Endothelial cell (in vitro differentiated cells): Measurements from ENCODE around the gene ATP9A. TPM values are rescaled to one million over a fixed set of nuclear protein-coding genes. Genes with fewer than 3 reads are reported as not detected.

Source experiments
- DNase-seq: peaks from one replicate; pipeline ENCODE4 v3.0.0; 2021; ENCODE audit warnings: low spot score
- H3K27ac Mint-ChIP-seq: one replicate; pipeline ENCODE4 v1.8.0; 2021; ENCODE audit warnings: mixed read lengths, inconsistent platforms; ENCODE audit not compliant: unreplicated experiment
- H3K27me3 Mint-ChIP-seq: one replicate; pipeline ENCODE4 v1.8.0; 2021; ENCODE audit warnings: mild to moderate bottlenecking, moderate library complexity, mixed read lengths, inconsistent platforms; ENCODE audit not compliant: unreplicated experiment
- H3K36me3 Mint-ChIP-seq: one replicate; pipeline ENCODE4 v1.8.0; 2021; ENCODE audit warnings: mild to moderate bottlenecking, low read depth, mixed read lengths, inconsistent platforms; ENCODE audit not compliant: unreplicated experiment
- H3K4me1 Mint-ChIP-seq: one replicate; pipeline ENCODE4 v1.8.0; 2021; ENCODE audit warnings: mild to moderate bottlenecking, mixed read lengths, inconsistent platforms; ENCODE audit not compliant: unreplicated experiment
- H3K4me3 Mint-ChIP-seq: one replicate; pipeline ENCODE4 v1.8.0; 2021; ENCODE audit warnings: mild to moderate bottlenecking, mixed read lengths, inconsistent platforms; ENCODE audit not compliant: unreplicated experiment
- H3K9me3 Mint-ChIP-seq: one replicate; pipeline ENCODE4 v1.8.0; 2021; ENCODE audit warnings: mixed read lengths, inconsistent platforms; ENCODE audit not compliant: unreplicated experiment
- total RNA-seq: library from RNA; stranded (reverse); fragmentation: NEBNext Ultra II Directional; extraction: Animal tissue kit (Norgen Biotek cat#: 25700); gene quantifications from one replicate; pipeline ENCODE4 v1.2.1, GENCODE V29; 2021; ENCODE audit not compliant: unreplicated experiment
- TF ChIP-seq, protein P1 (sequence below): fragments of 200-600 bp; sonication (generic); IDR thresholded peaks from one replicate; pipeline ENCODE4 v1.5.0; 2021; ENCODE audit warnings: antibody characterized with exemption; ENCODE audit not compliant: unreplicated experiment

The ATP9A gene
- total RNA-seq, 1 donor from 2014 or later: 30.6 TPM

DNA sequence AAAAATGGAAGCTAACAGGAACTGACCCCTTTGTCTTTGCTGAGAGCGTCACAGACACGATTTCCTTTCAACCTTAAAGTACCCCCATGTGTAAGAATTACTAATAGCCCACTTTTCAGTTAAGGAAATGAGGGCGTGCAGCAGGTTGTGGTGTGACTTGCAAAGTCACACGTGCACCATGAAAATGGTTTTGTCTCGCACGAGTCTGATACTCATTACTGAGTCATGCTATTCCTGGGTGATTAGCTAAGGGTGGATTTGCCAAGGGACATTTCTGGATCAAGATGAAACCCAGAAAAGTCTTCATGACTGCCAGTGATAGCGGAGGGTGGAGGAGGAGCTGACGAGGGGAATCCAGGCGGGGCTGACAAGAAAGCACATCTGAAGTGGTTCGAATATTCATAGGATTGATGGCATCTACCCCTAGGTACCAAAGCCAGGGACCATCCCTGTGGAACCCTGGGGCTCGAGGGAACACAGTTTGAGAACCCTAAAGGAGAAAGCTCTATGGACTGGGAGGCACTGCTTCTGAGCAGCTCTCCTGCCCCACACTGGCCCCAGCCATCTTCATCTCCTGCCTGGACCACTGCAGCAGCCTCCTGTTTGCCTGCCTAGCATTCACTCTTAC is 213.5 kb downstream of the ATP9A start:
- H3K36me3 Mint-ChIP-seq: peaks cover 5% of the 10 kb centered on the region
- H3K9me3 Mint-ChIP-seq: no peaks in the 10 kb centered on the region
- H3K27ac Mint-ChIP-seq: peak overlapping the region; percentile 22
- peaks cover 13% of the 10 kb centered on the region for H3K27me3 Mint-ChIP-seq
- peaks cover 26% of the 10 kb centered on the region for H3K4me1 Mint-ChIP-seq
- no peak for DNase-seq
- TF ChIP-seq, protein P1, sequence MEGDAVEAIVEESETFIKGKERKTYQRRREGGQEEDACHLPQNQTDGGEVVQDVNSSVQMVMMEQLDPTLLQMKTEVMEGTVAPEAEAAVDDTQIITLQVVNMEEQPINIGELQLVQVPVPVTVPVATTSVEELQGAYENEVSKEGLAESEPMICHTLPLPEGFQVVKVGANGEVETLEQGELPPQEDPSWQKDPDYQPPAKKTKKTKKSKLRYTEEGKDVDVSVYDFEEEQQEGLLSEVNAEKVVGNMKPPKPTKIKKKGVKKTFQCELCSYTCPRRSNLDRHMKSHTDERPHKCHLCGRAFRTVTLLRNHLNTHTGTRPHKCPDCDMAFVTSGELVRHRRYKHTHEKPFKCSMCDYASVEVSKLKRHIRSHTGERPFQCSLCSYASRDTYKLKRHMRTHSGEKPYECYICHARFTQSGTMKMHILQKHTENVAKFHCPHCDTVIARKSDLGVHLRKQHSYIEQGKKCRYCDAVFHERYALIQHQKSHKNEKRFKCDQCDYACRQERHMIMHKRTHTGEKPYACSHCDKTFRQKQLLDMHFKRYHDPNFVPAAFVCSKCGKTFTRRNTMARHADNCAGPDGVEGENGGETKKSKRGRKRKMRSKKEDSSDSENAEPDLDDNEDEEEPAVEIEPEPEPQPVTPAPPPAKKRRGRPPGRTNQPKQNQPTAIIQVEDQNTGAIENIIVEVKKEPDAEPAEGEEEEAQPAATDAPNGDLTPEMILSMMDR: no peak
- H3K4me3 Mint-ChIP-seq: peak overlapping the region; percentile 3

DNA sequence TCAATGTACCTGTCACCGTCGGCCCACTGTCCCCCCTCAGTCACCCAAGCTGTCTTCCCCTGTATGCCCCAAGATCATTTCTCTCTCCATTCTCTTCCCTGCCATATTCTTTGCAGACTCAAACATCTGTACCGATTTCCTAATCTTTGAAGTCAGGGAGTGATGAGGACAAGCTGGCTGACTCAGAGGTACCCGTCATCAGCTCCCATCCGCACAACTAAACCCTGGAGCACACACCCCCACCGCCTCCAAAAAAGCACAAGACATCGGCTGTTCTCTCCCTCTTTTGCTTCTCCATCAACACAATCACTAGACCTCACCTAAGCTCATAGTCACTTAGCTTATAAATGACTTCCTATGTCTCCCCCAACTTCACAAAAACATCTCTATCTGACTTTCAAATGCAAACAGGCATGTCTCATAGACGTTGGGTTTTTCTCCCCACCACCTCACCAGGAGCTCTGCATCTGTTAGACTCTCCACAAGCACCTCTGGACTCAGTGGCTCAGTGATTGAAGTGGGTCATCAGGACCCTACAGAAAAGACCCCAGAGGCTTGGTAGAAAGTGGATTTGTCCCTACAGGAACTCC is 214.2 kb downstream of the ATP9A start:
- peaks cover 9% of the 10 kb centered on the region for H3K27me3 Mint-ChIP-seq
- DNase-seq: no peak
- peaks cover 26% of the 10 kb centered on the region for H3K4me1 Mint-ChIP-seq
- no peak overlapping the region for H3K4me3 Mint-ChIP-seq
- H3K36me3 Mint-ChIP-seq: peaks cover 5% of the 10 kb centered on the region
- TF ChIP-seq, protein P1: no peak
- peak overlapping the region; percentile 7 for H3K27ac Mint-ChIP-seq
- H3K9me3 Mint-ChIP-seq: no peaks in the 10 kb centered on the region

DNA sequence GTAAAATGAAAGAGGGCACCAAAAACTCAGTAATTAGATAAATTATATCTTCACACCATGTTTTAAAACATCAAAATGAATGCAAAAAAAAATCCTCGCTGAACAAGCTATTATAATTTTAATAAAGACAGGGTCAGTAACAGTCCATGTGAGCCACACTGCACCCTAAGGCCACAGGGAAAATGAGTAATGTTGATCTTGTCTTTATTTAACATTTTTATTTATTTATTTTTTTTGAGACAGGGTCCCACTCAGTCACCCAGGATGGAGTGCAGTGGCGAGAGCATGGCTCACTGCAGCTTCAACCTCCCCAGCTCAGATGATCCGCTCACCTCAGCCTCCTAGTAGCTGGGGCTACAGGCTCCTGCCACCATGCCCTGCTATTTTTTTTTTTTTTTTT is 217.0 kb downstream of the ATP9A start:
- no peak overlapping the region for H3K27ac Mint-ChIP-seq
- peaks cover 19% of the 10 kb centered on the region for H3K4me1 Mint-ChIP-seq
- TF ChIP-seq, protein P1: no peak
- no peak overlapping the region for H3K4me3 Mint-ChIP-seq
- no peak for DNase-seq
- peaks cover under 1% of the 10 kb centered on the region for H3K36me3 Mint-ChIP-seq
- H3K9me3 Mint-ChIP-seq: no peaks in the 10 kb centered on the region
- peaks cover 11% of the 10 kb centered on the region for H3K27me3 Mint-ChIP-seq

DNA sequence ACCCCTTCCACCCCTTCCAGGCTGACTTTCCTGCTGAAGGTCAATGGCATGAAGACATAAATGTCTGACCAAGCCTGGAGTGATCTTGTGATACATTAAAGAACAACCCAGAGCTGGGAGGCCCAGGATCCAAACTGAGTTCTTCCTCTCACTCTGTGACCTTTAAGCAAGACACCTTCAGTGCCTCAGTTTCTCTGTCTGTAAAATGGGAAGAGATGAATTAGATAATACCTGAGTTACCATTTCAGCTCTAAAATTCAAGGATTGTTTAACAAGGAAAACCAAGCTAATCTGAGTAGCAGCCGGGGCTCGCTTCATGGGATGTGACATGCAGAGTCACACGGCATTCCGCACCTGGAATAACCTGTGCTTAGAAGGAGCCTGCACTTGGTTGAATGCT is 218.7 kb downstream of the ATP9A start:
- Mint-ChIP-seq H3K36me3 (no peaks in the 10 kb centered on the region), H3K4me3 (no peak overlapping the region), H3K4me1 (peaks cover 13% of the 10 kb centered on the region), H3K27ac (no peak overlapping the region), H3K27me3 (peaks cover 12% of the 10 kb centered on the region), H3K9me3 (no peaks in the 10 kb centered on the region)
- DNase-seq: no peak
- TF ChIP-seq, protein P1: no peak

DNA sequence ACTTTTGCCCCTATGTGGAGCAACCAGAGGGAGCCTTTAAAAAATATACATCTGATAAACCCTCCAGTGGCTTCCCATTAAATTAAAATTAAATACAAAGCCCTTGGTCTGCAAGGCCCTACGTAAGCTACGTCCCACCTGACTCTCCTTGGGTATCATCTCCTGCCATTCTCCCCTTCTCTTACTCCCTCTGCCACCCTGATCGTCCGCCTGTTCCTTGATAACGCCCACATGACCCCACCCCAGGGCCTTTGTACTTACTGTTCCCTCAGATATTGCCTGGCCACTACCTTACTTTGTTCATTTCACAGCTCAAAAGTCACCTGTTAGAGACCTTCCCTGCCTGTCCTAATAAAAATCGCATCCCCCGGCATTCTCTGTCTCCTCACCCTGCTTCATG is 220.2 kb downstream of the ATP9A start:
- no peaks in the 10 kb centered on the region for H3K36me3 Mint-ChIP-seq
- peaks cover 9% of the 10 kb centered on the region for H3K4me1 Mint-ChIP-seq
- no peak overlapping the region for H3K4me3 Mint-ChIP-seq
- TF ChIP-seq, protein P1: no peak
- H3K27me3 Mint-ChIP-seq: peaks cover 19% of the 10 kb centered on the region
- no peaks in the 10 kb centered on the region for H3K9me3 Mint-ChIP-seq
- no peak for DNase-seq
- H3K27ac Mint-ChIP-seq: no peak overlapping the region

Other genes with a start within 250 kb of the ATP9A start
- gene NFATC2, start 225.7 kb downstream of the ATP9A start, total RNA-seq: 3.5 TPM
- gene SALL4, start 34.1 kb upstream of the ATP9A start, total RNA-seq: 65.4 TPM